ENCODE measurements around the gene SLC27A4.
A peak's percentile ranks its signal among the peaks of the same experiment; 100 is the strongest.

Gene SLC27A4

GRCh38 chr9:128339761-128340690 lies at the start of gene SLC27A4:
SLC27A4 (plus strand) TSS chr9:128340527; CDS start chr9:128343133, 2,606 bp downstream.
- DNase-seq, result peak; percentile 73

GRCh38 chr9:128292009-128292408 lies 48.3 kb upstream of the SLC27A4 start:
- DNase-seq, result no peak

DNA sequence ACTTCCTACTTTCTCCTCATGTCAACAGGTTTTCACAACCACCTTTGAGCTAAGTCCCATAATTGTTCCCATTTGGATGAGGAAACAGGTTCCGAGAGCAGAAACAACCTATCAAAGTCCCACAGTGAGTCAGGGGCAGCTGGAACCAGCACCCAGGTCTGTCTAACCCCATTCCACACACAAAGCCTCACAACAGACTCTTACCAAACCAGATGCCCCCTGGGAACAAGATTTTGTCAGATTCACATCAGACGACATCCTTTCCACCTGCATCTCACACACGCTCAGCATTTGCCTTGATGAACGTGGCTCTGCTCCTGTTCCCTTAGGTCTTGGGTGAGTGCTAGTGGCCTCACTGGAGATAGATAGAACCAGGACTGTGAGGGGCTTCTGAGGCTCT lies 47.2 kb upstream of the SLC27A4 start:
- DNase-seq, result no peak

DNA sequence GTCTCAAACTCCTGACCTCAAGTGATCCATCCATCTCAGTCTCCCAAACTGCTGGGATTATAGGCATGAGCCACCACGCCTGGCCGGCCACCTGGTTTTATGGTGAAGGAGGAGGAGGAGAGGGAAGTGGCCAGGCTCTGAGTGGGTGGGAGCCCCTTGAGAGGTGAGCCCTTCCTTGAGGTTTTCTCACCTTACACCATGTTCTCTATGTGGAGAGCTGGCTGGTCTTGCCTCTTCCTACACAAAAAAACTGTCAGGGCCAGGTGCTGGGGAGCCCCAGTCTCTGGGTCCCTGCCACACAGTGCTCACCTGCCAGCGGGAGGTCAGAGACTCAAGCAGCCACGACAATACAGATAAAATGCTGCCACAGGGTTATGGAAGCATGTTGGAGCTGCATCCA lies 46.2 kb upstream of the SLC27A4 start:
- no peak for DNase-seq

- no peak for DNase-seq
These were observed 43.7 kb upstream of the SLC27A4 start for GRCh38 chr9:128296340-128297220.

DNA sequence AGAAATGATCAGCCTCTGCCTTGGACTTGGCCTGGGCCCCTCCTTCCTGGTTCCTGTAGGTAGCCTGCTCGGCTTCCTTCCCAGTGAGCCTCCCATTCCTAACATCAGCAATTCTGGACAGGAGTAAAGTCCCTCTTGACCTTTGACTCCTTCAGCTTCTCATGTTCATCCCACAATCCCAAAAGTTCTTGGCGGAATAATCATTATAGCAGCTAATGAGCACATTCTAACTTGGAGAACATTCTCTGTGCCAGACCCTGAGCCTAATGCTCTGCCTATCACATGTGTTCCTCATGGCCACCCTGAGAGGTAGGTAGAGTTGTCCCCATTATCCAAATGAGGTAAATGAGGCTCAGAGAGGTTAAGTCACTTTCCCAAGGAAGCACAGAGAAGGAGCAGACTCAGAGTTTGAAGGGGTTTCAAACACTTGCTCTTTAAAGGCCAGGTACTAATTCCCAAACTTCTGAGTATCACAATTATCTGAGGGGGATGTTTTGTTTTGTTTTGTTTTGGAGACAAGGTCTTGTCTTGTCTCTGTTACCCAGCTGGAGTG lies 43.0 kb upstream of the SLC27A4 start:
- no peak for DNase-seq

DNA sequence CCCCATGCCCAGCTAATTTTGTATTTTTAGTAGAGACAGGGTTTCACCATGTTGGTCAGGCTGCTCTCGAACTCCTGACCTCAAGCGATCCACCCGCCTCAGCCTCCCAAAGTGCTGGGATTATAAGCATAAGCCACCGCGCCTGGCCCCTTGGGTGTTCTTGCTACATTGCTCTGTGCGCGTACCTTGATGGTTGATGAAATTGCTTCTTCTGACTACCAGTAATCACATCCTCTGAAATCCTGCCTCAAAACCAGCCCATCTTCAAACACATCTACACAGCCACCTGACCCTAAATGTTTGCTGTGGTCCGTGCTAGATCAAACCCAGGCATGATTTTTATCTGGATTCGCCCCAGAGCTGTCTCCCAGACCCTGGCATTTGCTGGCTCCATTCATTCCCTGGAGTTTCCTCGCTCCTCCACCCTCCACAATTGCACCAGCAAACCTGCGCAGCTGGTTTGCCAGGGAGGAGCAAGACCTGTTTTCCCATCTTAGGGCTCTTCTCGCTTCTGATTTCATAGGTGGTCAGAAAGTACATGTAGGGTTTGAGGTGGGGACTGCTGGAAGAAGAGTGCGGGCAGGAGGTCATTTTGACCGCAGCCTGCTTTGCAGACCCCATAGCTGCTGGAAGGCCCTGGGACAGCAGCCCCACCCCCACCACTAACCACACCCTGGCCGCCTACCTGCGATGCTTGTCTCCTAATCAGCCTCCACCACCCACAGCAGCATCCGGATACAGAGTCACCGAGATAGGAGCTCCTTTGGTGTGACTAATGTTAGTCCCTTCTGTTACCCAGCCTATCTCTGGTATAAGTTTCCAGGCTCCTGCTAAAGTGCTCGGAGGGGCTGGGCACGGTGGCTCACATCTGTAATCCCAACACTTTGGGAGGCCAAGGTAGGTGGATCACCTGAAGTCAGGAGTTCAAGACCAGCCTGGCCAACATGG lies 41.5 kb upstream of the SLC27A4 start:
- no peak for DNase-seq

DNA sequence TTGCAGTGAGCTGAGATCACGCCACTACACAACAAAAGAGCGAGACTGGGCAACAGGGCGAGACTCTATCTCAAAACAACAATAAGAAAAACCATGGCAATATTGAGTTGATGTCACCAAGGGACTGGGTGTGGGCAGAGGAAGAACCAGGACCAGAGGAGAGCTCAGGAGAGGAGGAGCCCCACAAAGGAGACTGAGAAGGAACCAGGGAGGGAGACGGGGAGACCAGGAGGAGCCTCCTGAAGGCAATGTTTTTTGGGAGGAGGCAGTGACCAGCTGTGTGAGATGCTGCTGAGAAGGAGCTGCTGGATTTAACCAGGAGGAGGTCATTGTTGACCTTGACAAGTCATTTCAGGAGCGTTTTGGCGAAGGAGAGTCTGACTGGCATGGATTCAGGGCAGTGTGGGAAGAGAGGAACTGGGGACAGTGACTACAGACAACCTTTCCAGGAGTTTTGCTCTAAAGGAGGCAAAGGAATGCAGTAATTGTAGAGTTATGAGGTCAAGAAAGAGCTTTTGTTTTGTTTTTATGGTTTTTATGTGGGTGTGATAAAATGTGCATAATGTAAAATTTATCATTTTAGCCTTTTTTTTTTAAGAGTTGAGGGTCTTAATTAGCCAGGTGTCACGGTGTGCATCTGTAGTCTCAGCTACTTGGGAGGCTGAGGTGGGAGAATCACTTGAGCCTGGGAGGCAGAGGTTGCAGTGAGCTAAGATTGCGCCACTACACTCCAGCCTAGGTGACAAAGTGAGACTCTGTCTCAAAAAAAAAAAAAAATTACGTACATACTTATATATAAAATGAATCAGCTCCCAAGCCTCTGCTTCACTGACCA lies 36.0 kb upstream of the SLC27A4 start:
- peak; percentile 9 for DNase-seq

GRCh38 chr9:128304971-128305288 lies 35.4 kb upstream of the SLC27A4 start:
- peak; percentile 12 for DNase-seq

DNA sequence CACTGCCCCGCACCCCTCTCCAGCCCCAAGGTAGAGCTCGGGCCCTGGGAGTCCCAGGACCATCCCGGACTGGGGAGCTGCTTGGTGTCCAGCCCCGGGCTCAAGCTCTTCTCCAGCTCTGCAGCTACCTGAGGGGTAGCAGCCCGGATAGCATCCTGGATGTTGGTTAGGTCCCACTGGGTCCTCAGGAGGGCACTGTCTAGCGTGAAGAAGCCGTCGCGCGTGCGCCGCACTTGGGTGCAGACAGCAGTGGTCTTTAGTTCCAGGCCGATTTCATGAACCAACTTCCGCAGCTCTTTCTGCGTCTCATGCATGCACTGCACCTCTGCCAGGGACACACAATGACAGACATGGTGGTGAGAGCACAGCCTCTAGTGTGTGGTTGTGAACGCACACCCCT lies 30.8 kb upstream of the SLC27A4 start:
- no peak for DNase-seq

DNA sequence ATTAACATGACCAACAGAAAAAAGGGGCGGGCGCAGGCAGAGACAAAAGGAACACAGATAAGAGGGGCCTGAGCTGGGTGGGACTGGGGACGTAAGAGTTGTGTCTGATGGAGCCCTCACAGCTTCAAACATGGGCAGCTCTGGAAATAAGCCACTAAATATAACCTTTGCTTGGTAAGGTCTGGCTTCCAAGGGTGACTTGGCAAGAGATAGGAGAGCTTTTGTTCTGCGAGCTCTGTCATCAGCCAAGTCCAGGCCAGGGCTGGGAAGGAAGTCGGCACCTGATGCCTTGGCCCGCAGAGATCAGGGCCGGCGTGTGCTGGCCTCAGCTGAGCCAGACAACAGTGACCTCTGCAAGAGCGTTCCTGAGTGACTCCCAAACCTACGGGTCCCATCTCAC lies 29.9 kb upstream of the SLC27A4 start:
- DNase-seq, result no peak

GRCh38 chr9:128314697-128315096 lies 25.6 kb upstream of the SLC27A4 start:
- DNase-seq, result no peak

DNA sequence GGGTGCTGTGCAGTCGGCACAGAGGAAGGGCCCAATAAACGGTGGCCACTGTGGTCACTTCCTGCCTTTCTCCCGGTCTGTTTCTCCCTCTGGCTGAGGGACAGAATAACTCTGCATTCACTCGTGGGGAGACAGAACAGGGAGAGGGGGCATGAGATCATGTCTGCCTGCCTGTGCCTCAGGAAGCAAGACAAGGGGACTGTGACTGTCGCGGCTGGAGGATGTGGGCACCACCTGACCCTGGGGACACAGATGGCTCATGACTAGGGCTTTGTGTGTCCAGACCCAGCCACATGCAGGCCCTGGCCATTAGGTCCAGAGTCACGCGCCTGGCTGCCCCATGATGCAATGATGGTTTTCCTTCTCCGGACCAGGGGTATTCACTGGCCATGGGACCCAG lies 23.9 kb upstream of the SLC27A4 start:
- DNase-seq, result no peak

DNA sequence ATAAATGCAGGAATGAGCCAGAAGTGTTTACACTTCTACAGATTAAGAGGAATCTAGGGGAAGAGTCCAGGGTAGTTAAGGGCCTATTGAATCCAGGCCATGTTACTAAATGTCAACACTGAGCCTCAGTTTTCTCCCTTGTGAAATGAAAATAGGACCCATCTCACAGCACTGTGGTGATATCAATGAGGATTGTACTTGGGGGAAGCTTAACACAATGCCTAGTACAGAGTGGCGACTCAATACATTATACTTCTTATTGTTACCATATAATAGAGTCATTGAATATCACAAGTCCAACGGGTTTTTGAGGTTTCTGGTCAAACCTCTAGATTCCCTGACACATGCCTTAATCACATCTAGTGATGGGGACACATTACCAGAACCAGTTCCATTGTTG lies 22.7 kb upstream of the SLC27A4 start:
- DNase-seq, result no peak

DNA sequence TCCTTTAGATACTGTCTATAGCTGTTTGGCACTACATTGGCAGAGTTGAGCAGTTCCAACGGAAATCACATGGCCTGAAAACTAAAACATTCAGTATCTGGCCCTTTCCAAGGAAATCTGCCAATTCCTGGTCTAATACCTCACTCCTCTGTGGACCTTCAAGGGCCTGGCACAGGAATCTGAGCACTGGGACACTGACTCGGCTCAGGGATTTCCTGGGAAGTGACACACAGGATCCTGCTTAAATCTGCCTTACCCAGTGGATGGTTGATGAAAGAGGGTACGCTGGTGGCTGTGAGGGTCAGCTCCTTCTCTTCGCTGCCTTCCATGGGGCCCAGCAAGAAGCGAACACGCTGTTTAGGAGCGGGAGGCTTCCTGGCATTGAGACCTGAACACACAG lies 19.0 kb upstream of the SLC27A4 start:
- DNase-seq, result no peak

- no peak for DNase-seq
These were observed 18.4 kb upstream of the SLC27A4 start for GRCh38 chr9:128321879-128322403.

GRCh38 chr9:128322404-128323211 lies 17.7 kb upstream of the SLC27A4 start, which contains the start of the genes COQ4 and TRUB2:
COQ4 (plus strand) TSS chr9:128322839; CDS start chr9:128322859, 20 bp downstream.
TRUB2 (minus strand) TSS chr9:128322447; CDS start chr9:128322408, 39 bp downstream.
- peak; percentile 95 for DNase-seq

GRCh38 chr9:128323212-128323730 lies 17.1 kb upstream of the SLC27A4 start:
- no peak for DNase-seq

GRCh38 chr9:128323791-128324190 lies 16.5 kb upstream of the SLC27A4 start:
- DNase-seq, result no peak

DNA sequence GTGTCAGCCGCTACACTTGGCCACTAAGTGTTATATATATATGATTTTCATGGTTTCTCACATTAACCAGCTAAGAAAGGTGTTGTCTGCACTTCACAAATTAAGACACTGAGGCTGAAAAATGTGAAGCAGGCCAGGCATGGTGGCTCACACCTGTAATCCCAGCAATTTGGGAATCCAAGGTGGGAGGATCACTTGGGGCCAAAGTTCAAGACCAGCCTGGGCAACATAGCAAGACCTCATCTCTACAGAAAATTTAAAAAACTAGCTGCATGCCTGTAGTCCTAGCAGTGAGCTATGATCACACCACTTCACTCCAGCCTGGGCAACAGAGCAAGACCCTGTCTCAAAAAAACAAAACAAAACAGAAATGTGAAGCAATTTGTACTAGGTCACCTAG lies 15.9 kb upstream of the SLC27A4 start:
- no peak for DNase-seq
